Measurements from ENCODE around the gene ZSCAN2.

DNA sequence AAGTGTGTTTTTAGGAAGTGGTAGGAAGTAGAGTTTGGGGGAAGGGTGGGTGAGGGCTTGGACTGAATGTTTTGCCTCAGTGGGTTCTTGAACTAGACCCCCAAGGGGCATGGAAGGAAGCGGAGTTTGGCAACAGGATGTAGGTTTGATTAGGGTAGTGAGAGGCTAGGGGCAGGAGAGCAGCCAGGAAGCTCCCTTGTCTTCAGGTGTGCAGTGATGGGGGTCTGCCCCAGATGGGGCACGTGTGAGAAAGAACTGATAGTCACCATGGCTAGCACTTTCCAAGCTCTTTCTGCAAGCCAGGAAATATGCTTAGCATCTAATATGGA lies 4.7 kb downstream of the ZSCAN2 start:
- TF ChIP-seq SIN3A (IDR thresholded peaks at IDR 0.05; ENCODE audit: low read depth, low read length) (no peak), ZBTB33 (IDR thresholded peaks at IDR 0.05) (no peak), CHD2 (IDR thresholded peaks at IDR 0.05; ENCODE audit: borderline replicate concordance, low read depth, low read length) (no peak), EED (IDR thresholded peaks at IDR 0.05; ENCODE audit: low read depth) (no peak), GABPA (IDR thresholded peaks at IDR 0.05; ENCODE audit: low read depth) (no peak), CREB1 (IDR thresholded peaks at IDR 0.05; ENCODE audit: low read depth) (no peak), TCF12 (IDR thresholded peaks at IDR 0.05; ENCODE audit: low read depth, low read length) (no peak), RCOR1 (conservative IDR thresholded peaks at IDR 0.05; ENCODE audit: low read depth, low read length) (no peak), POLR2AphosphoS5 (IDR thresholded peaks at IDR 0.05; ENCODE audit: low read length) (no peak)
- TF ChIP-seq, protein P1, sequence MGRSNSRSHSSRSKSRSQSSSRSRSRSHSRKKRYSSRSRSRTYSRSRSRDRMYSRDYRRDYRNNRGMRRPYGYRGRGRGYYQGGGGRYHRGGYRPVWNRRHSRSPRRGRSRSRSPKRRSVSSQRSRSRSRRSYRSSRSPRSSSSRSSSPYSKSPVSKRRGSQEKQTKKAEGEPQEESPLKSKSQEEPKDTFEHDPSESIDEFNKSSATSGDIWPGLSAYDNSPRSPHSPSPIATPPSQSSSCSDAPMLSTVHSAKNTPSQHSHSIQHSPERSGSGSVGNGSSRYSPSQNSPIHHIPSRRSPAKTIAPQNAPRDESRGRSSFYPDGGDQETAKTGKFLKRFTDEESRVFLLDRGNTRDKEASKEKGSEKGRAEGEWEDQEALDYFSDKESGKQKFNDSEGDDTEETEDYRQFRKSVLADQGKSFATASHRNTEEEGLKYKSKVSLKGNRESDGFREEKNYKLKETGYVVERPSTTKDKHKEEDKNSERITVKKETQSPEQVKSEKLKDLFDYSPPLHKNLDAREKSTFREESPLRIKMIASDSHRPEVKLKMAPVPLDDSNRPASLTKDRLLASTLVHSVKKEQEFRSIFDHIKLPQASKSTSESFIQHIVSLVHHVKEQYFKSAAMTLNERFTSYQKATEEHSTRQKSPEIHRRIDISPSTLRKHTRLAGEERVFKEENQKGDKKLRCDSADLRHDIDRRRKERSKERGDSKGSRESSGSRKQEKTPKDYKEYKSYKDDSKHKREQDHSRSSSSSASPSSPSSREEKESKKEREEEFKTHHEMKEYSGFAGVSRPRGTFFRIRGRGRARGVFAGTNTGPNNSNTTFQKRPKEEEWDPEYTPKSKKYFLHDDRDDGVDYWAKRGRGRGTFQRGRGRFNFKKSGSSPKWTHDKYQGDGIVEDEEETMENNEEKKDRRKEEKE (IDR thresholded peaks at IDR 0.05), result no peak

All from GM12878 (cell line).